NB4 (cell line): ENCODE measurements around the gene NOBOX.

ENCODE experiments used
- DNase-seq: peaks from one replicate; pipeline ENCODE4 v3.0.0; 2010; ENCODE audit warnings: low read depth
- H3K4me3 ChIP-seq: one replicate; pipeline ENCODE4 v1.5.1; 2011; ENCODE audit warnings: mild to moderate bottlenecking, low read depth, low read length, moderate library complexity
- CTCF ChIP-seq: IDR thresholded peaks from one replicate; pipeline ENCODE4 v1.5.1; 2012; ENCODE audit warnings: low read depth, low read length
- MAX ChIP-seq: IDR thresholded peaks from 2 replicates; pipeline ENCODE4 v1.6.1; 2011; ENCODE audit warnings: low read depth, low read length
- MYC ChIP-seq: IDR thresholded peaks from 2 replicates; pipeline ENCODE4 v1.6.1; 2011; ENCODE audit warnings: low read depth, low read length
- POLR2A ChIP-seq: IDR thresholded peaks from 2 replicates; pipeline ENCODE4 v1.6.1; 2011; ENCODE audit warnings: mild to moderate bottlenecking; ENCODE audit not compliant: insufficient read length; ENCODE audit errors: extremely low read depth

The NOBOX gene

DNA sequence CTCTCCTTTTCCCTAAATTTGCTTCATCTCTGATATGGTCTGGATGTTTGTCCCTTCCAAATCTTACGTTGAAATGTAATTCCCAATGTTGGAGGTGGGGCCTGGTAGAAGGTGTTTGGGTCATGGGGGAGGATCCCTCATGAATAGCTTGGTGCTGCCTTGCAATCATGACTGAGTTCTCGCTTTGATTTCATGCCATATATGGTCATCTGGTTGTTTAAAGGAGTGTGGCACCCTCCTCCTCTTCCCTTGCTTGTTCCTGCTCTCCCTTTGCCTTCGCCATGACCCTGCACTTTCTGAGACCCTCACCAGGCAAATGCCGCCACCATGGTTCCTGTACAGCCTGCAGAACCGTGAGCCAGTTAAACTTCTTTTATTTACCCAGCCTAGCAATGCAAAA lies 14.5 kb downstream of the NOBOX start:
- DNase-seq: no peak
- H3K4me3 ChIP-seq: no peak overlapping the region
- TF ChIP-seq POLR2A: no peak
- TF ChIP-seq MAX: no peak
- TF ChIP-seq MYC: no peak
- no peak for TF ChIP-seq CTCF

GRCh38 chr7:144386741-144387140 lies 16.8 kb downstream of the NOBOX start:
- no peak for TF ChIP-seq POLR2A
- no peak for TF ChIP-seq MAX
- no peak for TF ChIP-seq CTCF
- no peak for TF ChIP-seq MYC
- H3K4me3 ChIP-seq: no peak overlapping the region
- DNase-seq: no peak

- DNase-seq: no peak
- no peak overlapping the region for H3K4me3 ChIP-seq
- TF ChIP-seq CTCF (no peak), MAX (no peak), POLR2A (no peak), MYC (no peak)
Measured at GRCh38 chr7:144384555-144385245, 18.8 kb downstream of the NOBOX start.

- no peak for DNase-seq
- TF ChIP-seq MAX (no peak), POLR2A (no peak), CTCF (no peak), MYC (no peak)
- H3K4me3 ChIP-seq: no peak overlapping the region
Measured at GRCh38 chr7:144384071-144384470, 19.4 kb downstream of the NOBOX start.

DNA sequence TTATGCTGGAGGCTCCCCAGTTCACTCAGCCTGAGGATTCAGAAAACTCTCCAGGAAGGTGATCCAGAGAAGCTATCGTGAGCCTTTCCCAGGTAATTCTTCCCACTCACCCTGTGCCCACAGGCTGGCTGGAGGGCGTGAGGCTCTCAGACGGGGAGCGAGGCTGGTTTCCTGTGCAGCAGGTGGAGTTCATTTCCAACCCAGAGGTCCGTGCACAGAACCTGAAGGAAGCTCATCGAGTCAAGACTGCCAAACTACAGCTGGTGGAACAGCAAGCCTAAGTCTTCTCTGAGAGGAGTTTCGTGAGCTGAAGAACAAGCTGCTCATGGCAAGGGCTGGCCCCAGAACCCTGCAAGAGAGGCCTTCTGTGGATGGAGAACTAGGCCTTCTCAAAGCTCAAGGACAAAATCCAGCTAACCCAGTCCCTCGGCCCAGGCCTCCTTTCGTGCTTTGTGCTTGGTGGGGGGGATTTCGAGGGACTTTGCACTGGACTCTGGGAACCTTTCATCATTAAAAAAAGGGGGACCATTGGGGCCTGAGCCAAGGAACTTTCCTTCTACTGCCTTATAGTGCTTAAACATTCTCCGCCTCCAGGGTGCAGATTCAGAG lies 23.6 kb downstream of the NOBOX start:
- no peak for DNase-seq
- TF ChIP-seq CTCF (no peak), MAX (no peak), MYC (no peak), POLR2A (no peak)
- H3K4me3 ChIP-seq: no peak overlapping the region
